Gastroesophageal sphincter (tissue), 4 donors: ENCODE measurements around the gene SLC8A1. TPM values are rescaled to one million over a fixed set of nuclear protein-coding genes. Genes with fewer than 3 reads are reported as not detected.

Experiments used
- ATAC-seq: fragments of 150-250 bp; one replicate; pipeline ENCODE4 v1.9.1; 2016; ENCODE audit warnings: mild to moderate bottlenecking, moderate library complexity
- H3K27ac ChIP-seq, 4 donors: fragments of 200-600 bp; sonication (generic) in 3 of 4; 1 replicate in 3 of 4; 2 replicates in 1 of 4; pipeline ENCODE4 v1.5.1; 2016 to 2019
- H3K27me3 ChIP-seq: fragments of 200-600 bp; sonication (generic); one replicate; pipeline ENCODE4 v1.5.1; 2019
- H3K36me3 ChIP-seq, 2 donors: fragments of 200-600 bp; sonication (generic); one replicate each; pipeline ENCODE4 v1.5.1; 2019; ENCODE audit warnings: control low read depth in 1 of 2
- H3K4me1 ChIP-seq, 3 donors: fragments of 200-600 bp; sonication (generic); 1 replicate in 2 of 3; 2 replicates in 1 of 3; pipeline ENCODE4 v1.5.1; 2016 to 2019; ENCODE audit warnings: control low read depth in 2 of 3
- H3K4me3 ChIP-seq, 2 donors: fragments of 200-600 bp; sonication (generic); one replicate each; pipeline ENCODE4 v1.5.1; 2019; ENCODE audit warnings: mild to moderate bottlenecking in 1 of 2, moderate library complexity in 1 of 2
- H3K9me3 ChIP-seq, 3 donors: fragments of 200-600 bp; sonication (generic); one replicate each; pipeline ENCODE4 v1.5.1; 2017 to 2019; ENCODE audit warnings: control low read depth in 2 of 3
- CTCF ChIP-seq, 4 experiments: fragments of 200-600 bp in 2 of 4; fragments of 450-650 bp in 2 of 4; sonication (generic) in 1 of 4; IDR thresholded peaks; one replicate each; pipeline ENCODE4 v1.5.1; 2017 to 2019; ENCODE audit warnings: antibody characterized with exemption in 4 of 4, mild to moderate bottlenecking in 2 of 4, moderate library complexity in 2 of 4
- EP300 ChIP-seq: sonication (generic); formaldehyde crosslinking; IDR thresholded peaks from one replicate; pipeline ENCODE4 v1.6.1; 2017; ENCODE audit warnings: antibody characterized with exemption, mild to moderate bottlenecking
- POLR2A ChIP-seq, 2 donors: fragments of 450-650 bp; IDR thresholded peaks; one replicate each; pipeline ENCODE4 v1.6.1; 2017; ENCODE audit warnings: antibody characterized with exemption in 2 of 2, mild to moderate bottlenecking in 2 of 2, moderate library complexity in 1 of 2
- POLR2AphosphoS5 ChIP-seq: sonication (generic); formaldehyde crosslinking; IDR thresholded peaks from one replicate; pipeline ENCODE4 v1.6.1; 2017; ENCODE audit warnings: antibody characterized with exemption
- WGBS, 2 donors: methylation state at CpG; one replicate each; pipeline ENCODE4 v1.1.5; 2018; ENCODE audit warnings: low coverage in 1 of 2; 5-methylcytosine and 5-hydroxymethylcytosine counted together
- total RNA-seq, 4 donors: library from RNA; depleted of rRNA; stranded (reverse); fragments of >200 nt; gene quantifications; one replicate each; pipeline ENCODE4 v1.1.0, GENCODE V29; 2016

SLC8A1 gene
- total RNA-seq, 4 donors from 2014 or later = 76.3 to 168 (median 146) TPM

- TF ChIP-seq POLR2AphosphoS5 (no peak), CTCF (IDR thresholded peaks at IDR 0.05) (no peak), EP300 (no peak)
- H3K27me3 ChIP-seq = no peaks in the 10 kb centered on the region
- no peaks in the 10 kb centered on the region for H3K36me3 ChIP-seq
- no peaks in the 10 kb centered on the region for H3K9me3 ChIP-seq
- H3K27ac ChIP-seq = peak overlapping the region; percentile 75 to 93 (median 86)
- 27 to 38% methylated on average over 7 of the region's 7 CpGs for WGBS, 2 donors
- peak; percentile 35 for ATAC-seq
- H3K4me3 ChIP-seq = peak overlapping the region; percentile 42 to 44
- peaks cover 6 to 87% (median 14%) of the 10 kb centered on the region in 3 donors for H3K4me1 ChIP-seq
Observed at GRCh38 chr2:40282428-40282827, 169.5 kb downstream of the SLC8A1 start.

GRCh38 chr2:40281021-40281940 is 170.6 kb downstream of the SLC8A1 start:
- Histone ChIP-seq H3K27ac (peak overlapping the region; percentile 75 to 93 (median 86)), H3K27me3 (no peaks in the 10 kb centered on the region), H3K36me3 (no peaks in the 10 kb centered on the region), H3K9me3 (no peaks in the 10 kb centered on the region), H3K4me1 (peaks cover 6 to 88% (median 14%) of the 10 kb centered on the region in 3 donors), H3K4me3 (no peak overlapping the region)
- peak; percentile 56 for ATAC-seq
- WGBS, 2 donors = 0 to 25% methylated on average over 2 to 3 of the region's 3 CpGs
- TF ChIP-seq POLR2A (IDR thresholded peaks at IDR 0.05) (no peak), POLR2AphosphoS5 (peak; percentile 77), EP300 (no peak), CTCF (IDR thresholded peaks at IDR 0.05) (no peak)

- Histone ChIP-seq H3K4me3 (peak overlapping the region; percentile 32 to 34), H3K9me3 (no peaks in the 10 kb centered on the region), H3K27ac (peak overlapping the region; percentile 59 to 87 (median 76)), H3K36me3 (no peaks in the 10 kb centered on the region), H3K27me3 (no peaks in the 10 kb centered on the region), H3K4me1 (peaks cover 6 to 85% (median 14%) of the 10 kb centered on the region in 3 donors)
- WGBS, 2 donors = 54 to 64% methylated on average over 2 of the region's 2 CpGs
- ATAC-seq = no peak
- no peak for TF ChIP-seq EP300
- no peak for TF ChIP-seq CTCF (IDR thresholded peaks at IDR 0.05)
- no peak for TF ChIP-seq POLR2AphosphoS5
- no peak for TF ChIP-seq POLR2A (IDR thresholded peaks at IDR 0.05)
Observed at GRCh38 chr2:40279482-40279881, 172.4 kb downstream of the SLC8A1 start.

- H3K27ac ChIP-seq = peak overlapping the region; percentile 59 to 87 (median 76)
- no peaks in the 10 kb centered on the region for H3K9me3 ChIP-seq
- H3K4me1 ChIP-seq = peaks cover 6 to 90% (median 16%) of the 10 kb centered on the region in 3 donors
- H3K4me3 ChIP-seq = peak overlapping the region; percentile 32 to 34
- 38 to 42% methylated on average over 2 of the region's 2 CpGs for whole genome bisulfite sequencing, 2 donors
- H3K36me3 ChIP-seq = no peaks in the 10 kb centered on the region
- TF ChIP-seq POLR2A (IDR thresholded peaks at IDR 0.05) = no peak
- no peak for TF ChIP-seq EP300
- H3K27me3 ChIP-seq = no peaks in the 10 kb centered on the region
- no peak for ATAC-seq
Observed at GRCh38 chr2:40279001-40279400, 172.9 kb downstream of the SLC8A1 start.

GRCh38 chr2:40276076-40276475 is 175.8 kb downstream of the SLC8A1 start:
- 60 to 67% methylated on average over 1 of the region's 1 CpG for WGBS, 2 donors
- Histone ChIP-seq H3K4me3 (no peak overlapping the region), H3K27ac (peak overlapping the region in 2 of 4 donors; percentile 28 to 29), H3K4me1 (peaks cover 3 to 90% (median 11%) of the 10 kb centered on the region in 3 donors), H3K27me3 (no peaks in the 10 kb centered on the region), H3K36me3 (no peaks in the 10 kb centered on the region), H3K9me3 (no peaks in the 10 kb centered on the region)
- no peak for ATAC-seq
- no peak for TF ChIP-seq POLR2AphosphoS5
- TF ChIP-seq CTCF (IDR thresholded peaks at IDR 0.05) = no peak
- no peak for TF ChIP-seq EP300
- TF ChIP-seq POLR2A (IDR thresholded peaks at IDR 0.05) = no peak
